ENCODE results near the gene CEPT1.

GRCh38 chr1:111192074-111192473 lies 52.1 kb downstream of the CEPT1 start:
- no peak for TF ChIP-seq POLR2A (IDR thresholded peaks at IDR 0.05)
- no peak for TF ChIP-seq CTCF (IDR thresholded peaks at IDR 0.05 in 8 of 11, conservative IDR thresholded peaks at IDR 0.05 in 3 of 11)
- peak; percentile 53 to 72 (median 63) for TF ChIP-seq POLR2AphosphoS5 (IDR thresholded peaks at IDR 0.05)
